Hepatocyte (in vitro differentiated cells): ENCODE measurements around the gene GRK4.
"Not testable (repeated sequence)": the region's sequence is repeated elsewhere in the genome, so short reads cannot be mapped to it uniquely, and the experiment has no call there.

ENCODE experiments used
- EZH2phosphoT487 ChIP-seq: fragments of 200-600 bp; sonication (generic); IDR thresholded peaks from one replicate; pipeline ENCODE4 v1.6.1; 2018; ENCODE audit warnings: antibody characterized with exemption, mild to moderate bottlenecking, low read depth, moderate library complexity; ENCODE audit not compliant: unreplicated experiment, severe bottlenecking
- TF ChIP-seq, protein P1 (sequence below): fragments of 200-600 bp; sonication (generic); IDR thresholded peaks from 2 replicates; pipeline ENCODE4 v1.5.1; 2016; ENCODE audit warnings: antibody characterized with exemption, mild to moderate bottlenecking; ENCODE audit not compliant: poor library complexity

DNA sequence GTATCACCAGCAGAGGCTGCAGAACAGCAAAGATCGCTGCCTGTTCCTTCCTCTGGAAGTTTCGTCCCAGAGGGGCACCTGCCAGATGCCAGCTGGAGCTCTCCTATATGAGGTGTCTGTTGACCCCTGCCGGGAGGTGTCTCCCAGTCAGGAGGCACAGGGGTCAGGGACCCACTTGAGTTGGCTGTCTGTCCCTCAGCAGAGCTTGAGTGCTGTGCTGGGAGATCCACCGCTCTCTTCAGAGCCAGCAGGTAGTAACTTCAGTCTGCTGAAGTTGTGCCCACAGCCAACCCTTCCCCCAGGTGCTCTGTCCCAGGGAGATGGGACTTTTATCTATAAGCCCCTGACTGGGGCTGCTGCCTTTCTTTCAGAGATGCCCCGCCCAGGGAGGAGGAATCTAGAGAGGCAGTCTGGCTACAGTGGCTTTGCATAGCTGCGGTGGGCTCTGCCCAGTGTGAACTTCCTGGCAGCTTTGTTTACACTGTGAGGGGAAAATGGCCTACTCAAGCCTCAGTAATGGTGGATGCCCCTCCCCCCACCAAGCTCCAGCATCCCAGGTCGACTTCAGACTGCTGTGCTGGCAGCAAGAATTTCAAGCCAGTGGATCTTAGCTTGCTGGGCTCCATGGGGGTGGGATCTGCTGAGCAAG is 40.8 kb upstream of the GRK4 start:
- TF ChIP-seq, protein P1, sequence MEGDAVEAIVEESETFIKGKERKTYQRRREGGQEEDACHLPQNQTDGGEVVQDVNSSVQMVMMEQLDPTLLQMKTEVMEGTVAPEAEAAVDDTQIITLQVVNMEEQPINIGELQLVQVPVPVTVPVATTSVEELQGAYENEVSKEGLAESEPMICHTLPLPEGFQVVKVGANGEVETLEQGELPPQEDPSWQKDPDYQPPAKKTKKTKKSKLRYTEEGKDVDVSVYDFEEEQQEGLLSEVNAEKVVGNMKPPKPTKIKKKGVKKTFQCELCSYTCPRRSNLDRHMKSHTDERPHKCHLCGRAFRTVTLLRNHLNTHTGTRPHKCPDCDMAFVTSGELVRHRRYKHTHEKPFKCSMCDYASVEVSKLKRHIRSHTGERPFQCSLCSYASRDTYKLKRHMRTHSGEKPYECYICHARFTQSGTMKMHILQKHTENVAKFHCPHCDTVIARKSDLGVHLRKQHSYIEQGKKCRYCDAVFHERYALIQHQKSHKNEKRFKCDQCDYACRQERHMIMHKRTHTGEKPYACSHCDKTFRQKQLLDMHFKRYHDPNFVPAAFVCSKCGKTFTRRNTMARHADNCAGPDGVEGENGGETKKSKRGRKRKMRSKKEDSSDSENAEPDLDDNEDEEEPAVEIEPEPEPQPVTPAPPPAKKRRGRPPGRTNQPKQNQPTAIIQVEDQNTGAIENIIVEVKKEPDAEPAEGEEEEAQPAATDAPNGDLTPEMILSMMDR = not testable (repeated sequence)
- TF ChIP-seq EZH2phosphoT487 = not testable (repeated sequence)
